BLaER1 treated with 17β-estradiol and CSF1 and Interleukin-3, amounts not matched to agents 10 nM and 100 nM (cell line): ENCODE data around the gene DCLK1.

Experiments used
- H3K27ac ChIP-seq, 11 experiments: shearing (Covaris generic); formaldehyde crosslinking; 2 replicates each; pipeline ENCODE4 v1.8.1; 2022
- H3K27me3 ChIP-seq, 11 experiments: shearing (Covaris generic); formaldehyde crosslinking; 2 replicates each; pipeline ENCODE4 v1.8.1; 2022
- H3K36me3 ChIP-seq, 11 experiments: shearing (Covaris generic); formaldehyde crosslinking; 2 replicates each; pipeline ENCODE4 v1.8.1; 2022
- H3K4me1 ChIP-seq, 10 experiments: shearing (Covaris generic); formaldehyde crosslinking; 2 replicates each; pipeline ENCODE4 v1.8.1; 2022
- H3K4me2 ChIP-seq, 11 experiments: shearing (Covaris generic); formaldehyde crosslinking; 2 replicates each; pipeline ENCODE4 v1.8.1; 2022
- H3K4me3 ChIP-seq, 10 experiments: shearing (Covaris generic); formaldehyde crosslinking; 2 replicates each; pipeline ENCODE4 v1.8.1; 2022
- H3K9ac ChIP-seq, 11 experiments: shearing (Covaris generic); formaldehyde crosslinking; 2 replicates each; pipeline ENCODE4 v1.8.1; 2022
- H3K9me3 ChIP-seq, 11 experiments: shearing (Covaris generic); formaldehyde crosslinking; replicated peaks in 1 of 11; 2 replicates each; pipeline ENCODE4 v1.8.1; 2022
- H4K20me1 ChIP-seq, 11 experiments: shearing (Covaris generic); formaldehyde crosslinking; 2 replicates each; pipeline ENCODE4 v1.8.1; 2022
- Cebpa-rat ChIP-seq, 11 experiments: shearing (Covaris generic); IDR thresholded peaks; 2 replicates each; pipeline ENCODE4 v1.8.1; 2022

The DCLK1 gene

GRCh38 chr13:35865341-35866240, 265.6 kb downstream of the DCLK1 start:
- H3K4me3 ChIP-seq, result no peak overlapping the region
- H3K27me3 ChIP-seq, result no peaks in the 10 kb centered on the region
- no peak overlapping the region for H3K27ac ChIP-seq
- H3K9ac ChIP-seq, result no peak overlapping the region
- TF ChIP-seq Cebpa-rat (IDR thresholded peaks at IDR 0.05), result no peak
- H3K4me2 ChIP-seq, result no peak overlapping the region
- no peaks in the 10 kb centered on the region for H3K4me1 ChIP-seq
- no peaks in the 10 kb centered on the region for H4K20me1 ChIP-seq
- no peaks in the 10 kb centered on the region for H3K36me3 ChIP-seq
- H3K9me3 ChIP-seq, result no peaks in the 10 kb centered on the region

DNA sequence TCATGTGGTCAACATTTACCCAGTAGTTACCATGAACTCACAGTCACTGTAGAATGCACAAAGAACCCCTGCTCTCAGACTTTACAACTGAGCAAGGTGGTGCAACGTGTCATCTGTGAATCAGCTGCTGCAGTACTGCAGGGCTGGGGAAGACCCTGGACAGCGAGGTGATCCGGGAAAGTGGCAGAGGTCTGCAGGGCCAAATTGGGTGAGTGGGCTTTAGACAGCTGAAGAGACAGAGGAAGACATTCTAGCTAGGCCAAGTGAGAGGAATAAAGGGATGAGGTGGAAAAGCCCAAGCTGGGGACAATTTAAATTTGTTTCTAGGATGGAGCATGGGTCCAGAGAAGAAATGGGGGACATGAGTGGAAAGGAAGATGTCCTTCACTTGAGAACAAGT, 270.5 kb downstream of the DCLK1 start:
- Histone ChIP-seq H3K27ac (no peak overlapping the region), H3K36me3 (no peaks in the 10 kb centered on the region), H3K4me1 (no peaks in the 10 kb centered on the region), H3K9ac (no peak overlapping the region), H4K20me1 (no peaks in the 10 kb centered on the region), H3K4me2 (no peak overlapping the region), H3K27me3 (no peaks in the 10 kb centered on the region), H3K4me3 (no peak overlapping the region), H3K9me3 (no peaks in the 10 kb centered on the region)
- no peak for TF ChIP-seq Cebpa-rat (IDR thresholded peaks at IDR 0.05)

GRCh38 chr13:35859981-35860380, 271.2 kb downstream of the DCLK1 start:
- no peaks in the 10 kb centered on the region for H3K9me3 ChIP-seq
- TF ChIP-seq Cebpa-rat (IDR thresholded peaks at IDR 0.05), result no peak
- H3K4me2 ChIP-seq, result no peak overlapping the region
- no peak overlapping the region for H3K27ac ChIP-seq
- no peaks in the 10 kb centered on the region for H3K36me3 ChIP-seq
- no peak overlapping the region for H3K4me3 ChIP-seq
- H3K9ac ChIP-seq, result no peak overlapping the region
- no peaks in the 10 kb centered on the region for H3K4me1 ChIP-seq
- H3K27me3 ChIP-seq, result no peaks in the 10 kb centered on the region
- H4K20me1 ChIP-seq, result no peaks in the 10 kb centered on the region

DNA sequence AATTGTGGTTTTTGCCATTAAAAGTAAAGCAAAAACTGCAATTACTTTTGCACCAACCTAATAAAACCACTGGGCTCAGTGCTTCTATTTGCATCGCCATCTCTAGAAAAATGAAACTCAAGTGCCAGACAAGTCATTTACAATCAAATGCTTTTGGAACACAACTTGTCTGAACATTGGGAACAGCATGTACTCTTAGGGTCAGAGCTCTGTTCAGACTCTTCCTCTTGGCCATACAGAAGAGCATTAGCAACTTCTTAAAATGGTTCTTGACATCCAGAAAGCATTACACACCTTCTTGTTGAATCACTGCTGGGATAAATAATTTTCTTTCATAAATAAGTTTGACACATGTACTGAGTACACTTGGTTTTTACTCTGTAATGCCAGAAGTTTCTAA, 272.5 kb downstream of the DCLK1 start:
- no peaks in the 10 kb centered on the region for H3K9me3 ChIP-seq
- no peaks in the 10 kb centered on the region for H3K27me3 ChIP-seq
- H3K9ac ChIP-seq, result no peak overlapping the region
- no peak overlapping the region for H3K4me2 ChIP-seq
- no peak overlapping the region for H3K4me3 ChIP-seq
- no peak for TF ChIP-seq Cebpa-rat (IDR thresholded peaks at IDR 0.05)
- H3K27ac ChIP-seq, result no peak overlapping the region
- no peaks in the 10 kb centered on the region for H3K4me1 ChIP-seq
- no peaks in the 10 kb centered on the region for H4K20me1 ChIP-seq
- no peaks in the 10 kb centered on the region for H3K36me3 ChIP-seq

- H3K4me1 ChIP-seq, result no peaks in the 10 kb centered on the region
- H4K20me1 ChIP-seq, result no peaks in the 10 kb centered on the region
- H3K36me3 ChIP-seq, result no peaks in the 10 kb centered on the region
- no peaks in the 10 kb centered on the region for H3K27me3 ChIP-seq
- no peaks in the 10 kb centered on the region for H3K9me3 ChIP-seq
- no peak overlapping the region for H3K27ac ChIP-seq
- no peak overlapping the region for H3K4me2 ChIP-seq
- no peak for TF ChIP-seq Cebpa-rat (IDR thresholded peaks at IDR 0.05)
- H3K4me3 ChIP-seq, result no peak overlapping the region
- no peak overlapping the region for H3K9ac ChIP-seq
Observed at GRCh38 chr13:35857769-35858168, 273.4 kb downstream of the DCLK1 start.

GRCh38 chr13:35856721-35857364, 274.3 kb downstream of the DCLK1 start:
- H3K9ac ChIP-seq, result no peak overlapping the region

GRCh38 chr13:35856084-35856483, 275.1 kb downstream of the DCLK1 start:
- no peak for TF ChIP-seq Cebpa-rat (IDR thresholded peaks at IDR 0.05)
- no peaks in the 10 kb centered on the region for H3K36me3 ChIP-seq
- H3K27ac ChIP-seq, result no peak overlapping the region
- no peaks in the 10 kb centered on the region for H3K27me3 ChIP-seq
- H3K4me2 ChIP-seq, result no peak overlapping the region
- H4K20me1 ChIP-seq, result no peaks in the 10 kb centered on the region
- no peaks in the 10 kb centered on the region for H3K4me1 ChIP-seq
- H3K9ac ChIP-seq, result no peak overlapping the region
- no peak overlapping the region for H3K4me3 ChIP-seq
- no peaks in the 10 kb centered on the region for H3K9me3 ChIP-seq

More at GRCh38 chr13:35856721-35857364, 274.3 kb downstream of the DCLK1 start:
- Histone ChIP-seq H3K27me3 (no peaks in the 10 kb centered on the region), H3K9me3 (no peaks in the 10 kb centered on the region), H3K36me3 (no peaks in the 10 kb centered on the region), H3K27ac (no peak overlapping the region), H4K20me1 (no peaks in the 10 kb centered on the region), H3K4me3 (no peak overlapping the region), H3K4me2 (no peak overlapping the region), H3K4me1 (no peaks in the 10 kb centered on the region)
- TF ChIP-seq Cebpa-rat (IDR thresholded peaks at IDR 0.05), result no peak

- no peaks in the 10 kb centered on the region for H3K27me3 ChIP-seq
- H3K9ac ChIP-seq, result no peak overlapping the region
- no peaks in the 10 kb centered on the region for H4K20me1 ChIP-seq
- no peaks in the 10 kb centered on the region for H3K4me1 ChIP-seq
- no peaks in the 10 kb centered on the region for H3K9me3 ChIP-seq
- no peak overlapping the region for H3K4me2 ChIP-seq
- no peaks in the 10 kb centered on the region for H3K36me3 ChIP-seq
- no peak for TF ChIP-seq Cebpa-rat (IDR thresholded peaks at IDR 0.05)
- H3K4me3 ChIP-seq, result no peak overlapping the region
- no peak overlapping the region for H3K27ac ChIP-seq
Observed at GRCh38 chr13:35855531-35856019, 275.6 kb downstream of the DCLK1 start.

DNA sequence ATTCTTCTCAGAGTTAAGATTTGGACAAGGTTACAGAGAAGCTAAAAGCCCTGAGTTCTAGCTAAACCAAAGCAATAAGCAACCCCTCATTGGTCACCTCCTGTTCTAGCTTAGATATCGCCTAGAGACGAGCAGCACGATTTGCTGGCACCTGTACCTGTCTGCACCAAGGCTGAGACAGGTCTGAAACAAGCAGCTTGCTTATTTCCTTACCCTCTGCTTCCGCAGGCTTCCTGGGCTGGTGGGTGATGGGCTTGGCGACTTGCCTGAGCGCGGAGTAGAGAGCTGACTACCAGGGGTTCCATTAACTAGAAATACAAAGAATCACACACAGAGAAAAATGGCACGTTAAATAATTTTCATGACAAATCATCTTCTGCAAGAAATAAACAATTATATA, 276.9 kb downstream of the DCLK1 start:
- no peak overlapping the region for H3K4me3 ChIP-seq

DNA sequence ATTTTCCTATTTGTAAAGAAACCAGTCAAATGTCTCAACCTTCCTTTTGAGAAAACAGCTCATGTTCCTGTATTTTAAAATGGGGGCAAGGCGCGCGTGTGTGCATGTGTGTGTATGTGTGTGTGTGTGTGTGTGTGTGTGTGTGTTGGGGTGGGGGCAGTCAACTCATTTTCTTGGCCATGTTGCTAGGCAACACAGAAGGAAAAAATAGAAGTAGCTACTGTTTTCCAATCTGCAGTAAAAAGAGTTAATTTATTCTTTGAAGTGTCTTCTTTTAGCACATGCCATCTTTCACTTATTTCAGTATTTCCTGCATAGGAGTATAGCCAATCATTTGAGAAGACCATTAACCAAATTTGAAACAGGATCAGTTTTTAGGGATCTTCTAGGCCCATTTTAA, 279.3 kb downstream of the DCLK1 start:
- Histone ChIP-seq H3K36me3 (no peaks in the 10 kb centered on the region), H3K4me1 (no peaks in the 10 kb centered on the region)
- TF ChIP-seq Cebpa-rat (IDR thresholded peaks at IDR 0.05), result no peak

More for the DNA sequence above, 276.9 kb downstream of the DCLK1 start:
- no peak overlapping the region for H3K9ac ChIP-seq
- no peaks in the 10 kb centered on the region for H3K4me1 ChIP-seq
- TF ChIP-seq Cebpa-rat (IDR thresholded peaks at IDR 0.05), result no peak
- no peak overlapping the region for H3K4me2 ChIP-seq
- H3K27me3 ChIP-seq, result no peaks in the 10 kb centered on the region
- no peaks in the 10 kb centered on the region for H3K9me3 ChIP-seq
- no peaks in the 10 kb centered on the region for H4K20me1 ChIP-seq
- H3K27ac ChIP-seq, result no peak overlapping the region
- no peaks in the 10 kb centered on the region for H3K36me3 ChIP-seq

More for the DNA sequence above, 279.3 kb downstream of the DCLK1 start:
- H3K27me3 ChIP-seq, result no peaks in the 10 kb centered on the region
- no peak overlapping the region for H3K4me3 ChIP-seq
- no peak overlapping the region for H3K4me2 ChIP-seq
- H3K9me3 ChIP-seq, result no peaks in the 10 kb centered on the region
- no peak overlapping the region for H3K27ac ChIP-seq
- no peak overlapping the region for H3K9ac ChIP-seq
- H4K20me1 ChIP-seq, result no peaks in the 10 kb centered on the region
